GM19455 (cell line): ENCODE results near the gene REXO4.

Experiments used
- ATAC-seq: cut with Tn5 transposase; IDR thresholded peaks from one replicate; pipeline ENCODE4 v1.9.1; 2021; ENCODE audit not compliant: unreplicated experiment

The REXO4 gene

DNA sequence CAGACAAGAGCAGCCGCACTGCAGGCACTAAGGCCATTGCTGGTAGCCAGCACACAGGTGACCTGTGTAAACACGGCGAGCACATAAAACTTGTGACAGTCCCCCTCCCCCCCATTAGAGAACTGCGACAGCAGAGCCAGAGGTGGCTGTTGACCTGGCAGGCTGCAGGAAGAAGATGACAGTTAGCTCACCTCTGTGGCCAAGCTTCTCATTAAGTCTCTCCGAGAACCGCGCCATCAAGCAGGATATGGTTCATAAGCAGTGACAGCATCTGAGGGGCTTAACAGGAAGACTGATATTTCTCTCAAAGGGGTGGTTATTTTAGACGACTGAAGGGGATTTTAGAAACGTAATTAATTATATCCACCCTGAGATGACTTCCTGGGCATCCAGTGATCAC lies 47.1 kb downstream of the REXO4 start:
- no peak for ATAC-seq

DNA sequence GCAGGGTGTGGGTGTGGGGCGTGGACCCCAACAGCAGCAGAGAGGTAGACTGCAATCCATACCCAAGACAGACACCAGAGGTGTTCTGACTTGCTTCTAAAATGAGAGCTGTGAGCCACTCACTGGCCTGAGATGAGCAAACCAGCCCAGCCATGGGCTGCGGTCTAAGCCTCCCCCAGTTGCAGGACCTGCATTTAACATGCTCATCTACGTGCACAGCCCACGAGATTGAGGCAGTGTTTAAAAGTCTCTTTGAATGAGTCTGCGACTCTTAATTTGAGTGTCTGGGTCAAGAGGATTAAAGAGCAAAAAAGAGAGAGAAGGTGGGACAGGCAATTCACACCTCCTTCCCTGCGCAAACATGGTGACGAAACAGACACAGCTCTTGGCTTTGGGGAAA lies 47.9 kb downstream of the REXO4 start:
- ATAC-seq, result no peak

DNA sequence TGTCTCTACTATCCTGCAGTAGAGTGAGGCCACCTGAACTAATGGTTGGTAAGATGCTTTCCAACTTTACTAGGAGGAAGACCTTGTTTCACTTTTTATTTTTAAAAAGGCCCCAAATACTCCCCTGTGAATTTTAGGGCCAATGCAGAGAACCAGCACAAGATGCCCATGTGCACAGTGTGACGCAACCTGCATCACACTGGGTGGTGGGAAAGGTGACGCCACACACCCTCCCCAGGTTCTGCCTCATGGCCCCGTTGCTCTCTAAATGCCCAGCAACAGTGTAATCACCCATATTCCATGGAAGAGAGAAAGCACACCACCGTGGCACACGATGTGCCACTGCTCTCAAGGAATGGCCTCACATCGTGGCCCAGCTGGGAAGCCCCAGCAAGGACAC lies 48.4 kb downstream of the REXO4 start:
- ATAC-seq, result no peak

DNA sequence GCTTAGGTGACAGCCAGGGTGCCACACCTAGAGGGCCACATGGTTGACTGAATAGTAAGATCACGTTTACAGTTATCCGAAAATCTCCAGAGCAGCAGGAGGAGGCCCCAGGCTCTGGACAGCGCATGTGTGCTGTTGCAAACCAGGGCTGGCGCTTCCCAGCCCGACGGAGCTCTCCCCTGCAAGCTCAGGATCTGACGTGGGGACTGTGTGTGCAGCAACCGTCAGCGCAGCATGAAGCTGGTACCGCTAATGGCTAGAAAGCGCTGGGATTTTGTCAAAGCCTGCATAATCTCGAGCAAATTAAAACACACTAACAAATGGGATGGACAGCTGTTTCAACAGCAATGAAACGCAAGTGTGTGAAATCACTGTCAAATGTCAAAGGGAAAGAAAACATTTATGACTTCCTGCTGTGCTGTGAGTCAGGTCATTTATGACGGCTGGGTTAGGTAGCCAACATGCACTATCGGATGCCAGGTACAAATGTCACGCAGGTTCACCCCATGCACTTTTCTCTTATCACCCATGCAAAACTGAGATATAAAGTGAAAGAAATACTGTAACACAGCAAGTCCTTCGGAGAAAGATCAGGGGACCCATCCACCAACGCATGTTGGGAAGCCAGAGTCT lies 49.4 kb downstream of the REXO4 start:
- no peak for ATAC-seq

DNA sequence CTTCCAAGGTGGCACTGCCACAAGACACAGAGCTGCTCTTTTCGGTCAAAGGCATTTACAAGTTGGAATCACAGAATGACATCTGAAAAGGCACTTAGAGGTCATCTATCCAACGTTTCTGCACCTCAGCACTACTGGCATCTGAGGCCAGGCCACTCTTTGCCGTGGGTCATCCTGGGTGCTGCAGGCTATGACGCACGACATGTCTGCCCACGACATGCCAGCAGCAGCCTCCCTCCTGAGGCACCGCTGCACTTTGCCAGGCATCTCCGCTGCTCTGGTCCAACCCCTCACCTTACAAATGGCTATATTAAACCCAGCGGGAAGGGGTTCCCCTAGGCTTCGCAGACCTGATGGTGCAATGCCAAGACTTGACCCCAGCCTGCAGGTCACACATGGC lies 50.0 kb downstream of the REXO4 start:
- no peak for ATAC-seq

DNA sequence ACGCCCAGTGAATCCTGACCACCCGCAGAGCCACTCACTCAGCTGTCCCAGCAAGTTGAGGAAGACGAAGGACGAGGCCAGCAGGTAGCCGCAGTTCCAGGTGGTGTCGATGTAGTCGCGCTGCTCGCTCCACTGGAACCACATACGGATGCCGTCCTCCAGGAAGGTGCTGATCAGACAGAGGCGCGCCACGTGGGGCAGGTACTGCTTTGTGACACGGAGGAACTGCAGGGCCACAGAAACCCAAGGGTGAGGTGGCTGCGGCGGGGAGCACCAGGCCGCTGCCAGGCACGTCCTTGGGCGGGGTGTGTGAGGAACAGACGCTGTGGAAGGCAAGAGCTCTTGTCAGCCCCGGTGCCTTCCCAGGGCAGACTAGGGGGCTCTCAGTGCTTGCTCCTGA lies 50.6 kb downstream of the REXO4 start:
- ATAC-seq, result no peak

DNA sequence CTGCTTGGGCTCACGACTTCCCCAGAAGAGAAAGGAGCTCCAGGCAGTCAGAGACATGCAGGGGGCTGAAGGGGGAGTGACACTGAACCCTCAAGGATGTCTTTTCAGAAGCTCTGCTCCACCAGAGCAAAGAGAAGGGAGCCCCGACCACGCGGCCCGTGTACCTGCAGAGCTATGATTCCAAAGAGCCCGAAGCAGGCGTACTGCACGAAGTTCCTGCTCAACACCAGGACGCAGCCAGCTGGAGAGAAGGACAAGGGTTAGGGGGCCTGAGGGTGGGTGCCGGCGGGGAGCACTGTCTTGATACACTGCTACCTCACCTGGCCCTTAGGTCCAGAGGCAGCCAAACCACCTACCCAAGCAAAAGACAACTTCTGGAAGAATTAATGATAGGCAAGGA lies 51.4 kb downstream of the REXO4 start:
- no peak for ATAC-seq

DNA sequence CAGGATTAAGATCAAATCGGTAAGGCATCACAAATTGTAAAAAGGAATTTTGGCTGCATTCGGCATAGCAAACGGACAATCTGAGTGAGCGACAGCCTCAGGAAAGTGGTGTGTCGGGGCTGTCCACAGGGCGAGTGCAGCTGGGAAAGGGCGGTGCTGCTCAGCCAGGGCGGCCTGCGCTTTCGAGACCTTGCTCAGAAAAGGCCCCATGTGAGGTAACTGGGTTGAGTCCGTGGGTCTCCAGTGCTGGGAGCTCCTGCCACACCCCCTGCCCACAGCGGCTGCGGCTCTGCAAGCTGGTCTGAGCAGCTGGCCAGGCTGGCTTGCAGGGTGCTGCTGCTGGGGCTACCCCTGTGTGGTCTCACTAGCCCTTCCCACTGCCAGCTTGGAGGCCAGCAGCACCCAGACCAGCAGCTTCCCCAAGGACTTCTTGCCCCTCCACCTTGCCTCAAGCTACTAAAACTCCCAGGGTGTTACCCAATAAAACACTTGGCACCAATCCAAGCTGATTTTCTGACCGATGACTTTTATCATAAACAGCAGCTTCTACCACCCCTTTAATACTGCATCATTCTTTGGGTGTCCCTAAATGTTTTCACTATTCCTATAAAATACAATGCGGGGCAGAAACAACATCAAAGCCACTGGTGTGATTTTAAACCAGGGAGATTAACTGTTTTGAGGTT lies 55.3 kb downstream of the REXO4 start:
- no peak for ATAC-seq

DNA sequence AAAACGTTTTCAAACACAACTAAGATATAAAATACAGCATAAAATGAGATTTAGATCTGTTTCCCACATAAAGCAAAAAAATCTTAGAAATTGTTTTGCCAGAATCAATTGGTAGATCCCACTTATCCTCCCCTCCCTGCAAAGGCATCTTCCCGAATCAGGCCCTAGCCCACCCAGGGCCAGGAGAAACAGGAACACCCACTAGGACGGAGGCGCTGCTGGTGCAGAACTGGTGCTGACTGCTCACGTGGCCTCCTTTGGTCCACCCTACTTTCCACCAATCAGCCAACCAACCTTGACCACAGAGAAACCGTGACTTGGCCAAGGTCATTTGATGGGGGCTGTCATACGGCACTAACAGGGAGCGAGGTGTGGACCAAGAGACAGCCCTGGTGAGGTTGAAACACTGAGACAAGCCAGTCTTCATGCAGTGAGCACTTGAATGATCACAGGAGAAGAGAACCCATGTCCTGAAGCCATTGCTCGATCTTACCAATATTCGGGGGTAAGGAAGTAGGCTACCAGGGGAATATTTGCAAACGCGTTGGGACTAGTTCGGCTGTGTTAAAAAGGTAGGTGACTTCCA lies 56.2 kb downstream of the REXO4 start:
- no peak for ATAC-seq

DNA sequence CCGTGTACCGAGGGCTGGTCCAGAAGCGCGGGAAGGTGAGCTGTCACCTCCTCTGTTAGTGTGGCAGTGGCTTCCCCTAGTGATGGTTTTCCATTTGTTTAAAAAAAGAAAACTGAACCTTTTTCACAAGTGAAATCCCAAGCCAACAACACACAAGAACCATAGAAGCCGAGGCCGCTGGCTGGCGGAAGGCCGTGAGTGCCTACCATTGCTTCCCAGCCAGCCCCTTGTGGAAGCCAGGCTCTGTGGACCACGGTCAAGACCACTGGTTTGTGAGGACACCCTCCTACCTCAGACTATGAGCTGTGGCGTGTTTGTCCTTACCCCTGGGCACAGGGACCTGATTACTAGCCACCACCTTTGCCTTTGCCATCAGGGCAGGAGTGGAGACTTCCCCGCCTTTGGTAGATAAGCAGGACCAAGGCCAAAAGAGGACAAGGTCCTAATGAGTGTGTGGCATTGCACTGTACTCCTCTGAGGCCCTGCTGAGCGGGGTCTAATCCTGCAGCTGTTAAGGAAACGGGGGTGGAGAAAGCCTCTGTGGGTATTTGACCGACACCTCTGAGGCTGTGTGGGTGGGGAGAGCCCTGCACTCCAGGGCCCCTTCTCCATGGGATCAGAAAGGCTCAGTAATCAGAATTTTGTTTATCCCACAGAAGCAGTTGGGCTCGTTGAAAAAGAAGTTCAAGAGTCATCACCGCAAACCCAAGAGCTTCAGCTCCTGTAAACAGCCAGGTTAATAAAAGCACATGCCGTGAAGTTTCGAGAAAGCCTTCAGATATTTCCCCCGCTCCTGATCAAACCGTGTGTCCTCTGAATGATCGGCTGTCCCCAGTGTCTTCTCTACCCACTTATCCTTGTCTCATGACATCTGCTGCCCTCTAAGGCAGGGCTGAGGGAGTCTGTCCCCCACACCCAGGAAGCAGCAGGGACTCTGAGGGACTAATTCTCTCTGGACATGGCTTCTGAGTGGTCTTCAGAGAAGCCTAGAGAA lies 57.1 kb downstream of the REXO4 start:
- no peak for ATAC-seq

DNA sequence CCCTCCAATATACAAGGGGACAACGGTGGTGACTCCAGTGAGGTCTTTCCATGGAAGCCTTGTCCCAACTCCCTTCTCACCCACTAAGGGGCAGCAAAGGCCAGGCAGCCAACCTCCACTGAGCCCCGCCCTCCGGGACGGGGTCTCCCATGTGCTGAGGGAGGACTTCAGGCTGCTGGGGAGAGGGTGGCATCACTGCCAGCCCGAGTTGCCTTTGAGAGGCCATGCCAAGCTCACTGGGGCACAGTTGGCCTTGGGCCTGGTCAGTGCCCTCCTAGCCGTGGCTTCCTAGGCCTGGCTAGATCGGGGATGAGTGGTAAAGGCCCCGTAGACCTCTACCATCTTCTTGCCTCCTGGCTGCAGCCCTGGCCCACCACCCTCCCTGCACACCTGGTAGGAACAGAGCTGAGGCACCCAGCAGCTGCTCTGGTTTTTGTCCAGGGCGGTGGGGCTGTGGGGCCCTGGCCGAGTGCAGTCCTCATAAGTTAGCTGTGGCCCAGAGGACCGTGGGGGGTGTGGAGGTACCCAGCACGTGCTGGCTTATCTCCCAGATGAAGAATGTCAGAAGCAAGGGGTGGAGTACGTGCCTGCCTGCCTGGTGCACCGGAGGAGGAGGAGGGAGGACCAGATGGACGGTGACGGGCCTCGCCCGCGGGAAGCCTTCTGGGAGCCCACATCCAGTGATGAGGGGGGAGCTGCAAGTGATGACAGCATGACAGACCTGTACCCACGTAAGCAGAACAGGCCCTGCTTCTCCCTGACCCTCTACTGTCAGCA lies 58.2 kb downstream of the REXO4 start:
- ATAC-seq, result no peak

DNA sequence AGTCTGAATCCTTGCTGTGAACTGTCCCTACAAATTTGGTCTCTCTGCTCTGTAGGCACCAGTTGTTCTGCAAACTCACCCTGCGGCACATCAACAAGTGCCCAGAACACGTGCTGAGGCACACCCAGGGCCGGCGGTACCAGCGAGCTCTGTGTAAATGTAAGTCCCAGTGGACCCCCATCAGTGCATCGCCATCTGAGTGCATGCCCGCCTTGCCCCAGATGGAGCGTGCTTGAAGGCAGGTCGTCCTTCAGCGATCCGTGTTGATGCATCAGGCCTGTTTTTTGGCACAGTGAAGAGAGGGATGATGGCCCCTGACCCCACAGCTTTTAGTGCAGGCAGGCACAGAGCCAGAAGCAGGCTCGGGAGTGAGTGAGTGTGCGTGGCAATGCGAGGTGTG lies 60.2 kb downstream of the REXO4 start:
- no peak for ATAC-seq

DNA sequence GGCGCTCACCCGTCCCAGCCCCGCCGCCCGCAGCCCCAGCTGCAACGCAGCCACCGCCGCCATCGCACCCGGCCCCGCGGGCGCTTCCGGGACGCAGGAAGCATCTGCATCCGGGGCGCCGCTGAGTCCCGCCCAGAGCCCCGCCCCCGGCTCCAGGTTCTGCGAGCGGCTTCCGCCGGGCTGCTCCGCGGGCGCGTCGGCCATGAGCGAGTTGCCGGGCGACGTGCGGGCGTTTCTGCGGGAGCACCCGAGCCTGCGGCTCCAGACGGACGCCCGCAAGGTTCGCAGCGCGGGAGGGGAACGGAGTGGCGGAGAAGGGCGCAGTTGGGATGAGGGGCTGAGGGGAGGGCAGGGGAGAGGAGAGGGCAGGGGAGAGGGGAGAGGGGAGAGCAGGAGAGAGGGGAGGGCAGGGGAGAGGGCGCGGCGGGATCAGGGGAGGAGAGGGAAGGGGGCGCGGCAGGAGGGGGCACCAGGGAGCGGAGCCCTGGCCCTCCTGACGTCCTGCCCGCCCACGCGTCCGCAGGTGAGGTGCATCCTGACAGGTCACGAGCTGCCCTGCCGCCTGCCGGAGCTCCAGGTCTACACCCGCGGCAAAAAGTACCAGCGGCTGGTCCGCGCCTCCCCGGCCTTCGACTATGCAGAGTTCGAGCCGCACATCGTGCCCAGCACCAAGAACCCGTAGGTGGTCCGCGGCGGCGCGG lies 61.3 kb downstream of the REXO4 start, which contains the start of the genes SURF1 and SURF2:
Gene SURF1, minus strand, starts transcription at position 97 of the 701 bp plus-strand sequence. Its CDS starts 34 bp downstream, at position 63.
Gene SURF2, plus strand, starts transcription at position 160 of the 701 bp plus-strand sequence. Its CDS starts 43 bp downstream, at position 203.
- ATAC-seq, result no peak
